Smooth muscle cell (in vitro differentiated cells): ENCODE results near the gene PCDHB14. TPM values are rescaled to one million over a fixed set of nuclear protein-coding genes. Genes with fewer than 3 reads are reported as not detected.
"Not testable (repeated sequence)": the region's sequence is repeated elsewhere in the genome, so short reads cannot be mapped to it uniquely, and the experiment has no call there.

Experiments used
- DNase-seq: peaks from one replicate; lab custom pipeline; 2025; ENCODE audit not compliant: unreplicated experiment; lab: John Stamatoyannopoulos, UW
- H2AFZ ChIP-seq: fragments of 200-600 bp; sonication (generic); 2 replicates; pipeline ENCODE4 v1.6.0; 2016; ENCODE audit warnings: antibody characterized with exemption, low read depth, mild to moderate bottlenecking
- H3F3A ChIP-seq: fragments of 200-600 bp; sonication (generic); 2 replicates; pipeline ENCODE4 v1.6.0; 2017; ENCODE audit warnings: antibody characterized with exemption, low read depth
- H3K27ac ChIP-seq: fragments of 200-600 bp; sonication (generic); 2 replicates; pipeline ENCODE4 v1.5.1; 2016; ENCODE audit warnings: low read depth, mild to moderate bottlenecking
- H3K27me3 ChIP-seq: fragments of 200-600 bp; sonication (generic); 2 replicates; pipeline ENCODE4 v1.6.1; 2016; ENCODE audit warnings: low read depth, mild to moderate bottlenecking
- H3K36me3 ChIP-seq: fragments of 200-600 bp; sonication (generic); 2 replicates; pipeline ENCODE4 v1.5.1; 2016; ENCODE audit warnings: low read depth
- H3K4me1 ChIP-seq: fragments of 200-600 bp; sonication (generic); 2 replicates; pipeline ENCODE4 v1.5.1; 2016; ENCODE audit warnings: low read depth
- H3K4me2 ChIP-seq: fragments of 200-600 bp; sonication (generic); 2 replicates; pipeline ENCODE4 v1.6.0; 2016; ENCODE audit warnings: mild to moderate bottlenecking
- H3K4me3 ChIP-seq: fragments of 200-600 bp; sonication (generic); 2 replicates; pipeline ENCODE4 v1.5.1; 2016; ENCODE audit warnings: mild to moderate bottlenecking
- H3K79me2 ChIP-seq: fragments of 200-600 bp; sonication (generic); 2 replicates; pipeline ENCODE4 v1.6.0; 2016; ENCODE audit warnings: low read depth, mild to moderate bottlenecking
- H3K9ac ChIP-seq: fragments of 200-600 bp; sonication (generic); 2 replicates; pipeline ENCODE4 v1.6.0; 2016; ENCODE audit warnings: low read depth
- H3K9me3 ChIP-seq: fragments of 200-600 bp; sonication (generic); replicated peaks from 2 replicates; pipeline ENCODE4 v1.5.1; 2016; ENCODE audit warnings: low read depth
- H4K20me1 ChIP-seq: fragments of 200-600 bp; sonication (generic); 2 replicates; pipeline ENCODE4 v1.6.0; 2016; ENCODE audit warnings: low read depth
- WGBS: methylation state at CpG from one replicate; pipeline ENCODE4 v1.1.7; 2016; ENCODE audit warnings: low lambda C conversion rate; 5-methylcytosine and 5-hydroxymethylcytosine counted together
- polyA plus RNA-seq: library from polyadenylated mRNA; unstranded; fragments of >200 nt; fragmentation: Nextera tagmentation; extraction: Ambion mirVana; gene quantifications from 2 replicates; pipeline ENCODE4 v1.2.1, GENCODE V29; 2016
- total RNA-seq: library from RNA; depleted of rRNA; stranded (reverse); fragments of >200 nt; gene quantifications from 2 replicates; pipeline ENCODE4 v1.2.3, GENCODE V29; 2014
- TF ChIP-seq, protein P1 (sequence below): fragments of 200-600 bp; sonication (generic); IDR thresholded peaks from 2 replicates; pipeline ENCODE4 v1.5.1; 2017; ENCODE audit warnings: borderline replicate concordance, mild to moderate bottlenecking, antibody characterized with exemption; ENCODE audit not compliant: insufficient read depth, poor library complexity, severe bottlenecking

Gene PCDHB14
- total and polyA plus RNA-seq, 2 experiments from 2014 or later: 2.6 to 7.8 TPM

DNA sequence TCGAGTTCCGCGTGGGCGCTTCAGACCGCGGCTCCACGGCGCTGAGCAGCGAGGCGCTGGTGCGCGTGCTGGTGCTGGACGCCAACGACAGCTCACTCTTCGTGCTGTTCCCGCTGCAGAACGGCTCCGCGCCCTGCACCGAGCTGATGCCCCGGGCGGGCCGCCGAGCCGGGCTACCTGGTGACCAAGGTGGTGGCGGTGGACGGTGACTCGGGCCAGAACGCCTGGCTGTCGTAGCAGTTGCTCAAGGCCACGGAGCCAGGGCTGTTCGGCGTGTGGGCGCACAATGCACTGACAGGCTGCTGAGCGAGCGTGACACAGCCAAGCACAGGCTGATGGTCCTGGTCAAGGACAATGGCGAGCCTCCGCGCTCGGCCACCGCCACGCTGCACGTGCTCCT, 18.4 kb downstream of the PCDHB14 start:
- Histone ChIP-seq H4K20me1 (no peaks in the 10 kb centered on the region), H3K27ac (no peak overlapping the region), H3K36me3 (no peaks in the 10 kb centered on the region), H3K9me3 (peaks cover 42% of the 10 kb centered on the region), H2AFZ (no peak overlapping the region), H3K4me3 (no peak overlapping the region), H3K27me3 (no peaks in the 10 kb centered on the region), H3K4me1 (no peaks in the 10 kb centered on the region), H3K9ac (no peak overlapping the region), H3K4me2 (no peak overlapping the region), H3K79me2 (no peaks in the 10 kb centered on the region), H3F3A (no peaks in the 10 kb centered on the region)
- DNase-seq: no peak
- 97% methylated on average over 40 of the region's 43 CpGs for WGBS
- TF ChIP-seq, protein P1, sequence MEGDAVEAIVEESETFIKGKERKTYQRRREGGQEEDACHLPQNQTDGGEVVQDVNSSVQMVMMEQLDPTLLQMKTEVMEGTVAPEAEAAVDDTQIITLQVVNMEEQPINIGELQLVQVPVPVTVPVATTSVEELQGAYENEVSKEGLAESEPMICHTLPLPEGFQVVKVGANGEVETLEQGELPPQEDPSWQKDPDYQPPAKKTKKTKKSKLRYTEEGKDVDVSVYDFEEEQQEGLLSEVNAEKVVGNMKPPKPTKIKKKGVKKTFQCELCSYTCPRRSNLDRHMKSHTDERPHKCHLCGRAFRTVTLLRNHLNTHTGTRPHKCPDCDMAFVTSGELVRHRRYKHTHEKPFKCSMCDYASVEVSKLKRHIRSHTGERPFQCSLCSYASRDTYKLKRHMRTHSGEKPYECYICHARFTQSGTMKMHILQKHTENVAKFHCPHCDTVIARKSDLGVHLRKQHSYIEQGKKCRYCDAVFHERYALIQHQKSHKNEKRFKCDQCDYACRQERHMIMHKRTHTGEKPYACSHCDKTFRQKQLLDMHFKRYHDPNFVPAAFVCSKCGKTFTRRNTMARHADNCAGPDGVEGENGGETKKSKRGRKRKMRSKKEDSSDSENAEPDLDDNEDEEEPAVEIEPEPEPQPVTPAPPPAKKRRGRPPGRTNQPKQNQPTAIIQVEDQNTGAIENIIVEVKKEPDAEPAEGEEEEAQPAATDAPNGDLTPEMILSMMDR: no peak

DNA sequence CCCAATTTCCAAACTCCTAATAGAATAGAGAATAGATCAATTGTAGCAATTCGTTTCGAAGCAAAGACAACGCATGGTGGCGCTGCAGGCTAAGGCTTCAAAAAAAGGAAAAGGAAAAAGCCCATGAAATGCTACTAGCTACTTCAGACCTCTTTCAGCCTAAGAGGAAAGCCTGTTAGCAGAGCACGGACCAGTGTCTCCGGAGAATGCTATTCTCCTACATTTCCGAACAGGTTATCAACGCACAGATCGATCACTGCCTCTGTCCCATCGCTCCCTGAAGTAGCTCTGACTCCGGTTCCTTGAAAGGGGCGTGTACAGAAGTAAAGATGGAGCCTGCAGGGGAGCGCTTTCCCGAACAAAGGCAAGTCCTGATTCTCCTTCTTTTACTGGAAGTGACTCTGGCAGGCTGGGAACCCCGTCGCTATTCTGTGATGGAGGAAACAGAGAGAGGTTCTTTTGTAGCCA, 22.1 kb downstream of the PCDHB14 start, which contains the start of gene PCDHB15:
Gene PCDHB15 (plus strand): TSS at position 146 of the 468 bp plus-strand sequence. CDS start 184 bp downstream, at position 330.
- Histone ChIP-seq H3K9ac (no peak within 1 kb of the TSS), H3K9me3 (peaks cover 58% of the 10 kb centered on the region), H4K20me1 (no peaks in the 10 kb centered on the region), H3K4me3 (peak within 1 kb of the TSS; percentile 39), H3K4me2 (peak within 1 kb of the TSS; percentile 71), H3K79me2 (no peaks in the 10 kb centered on the region), H3F3A (no peaks in the 10 kb centered on the region), H3K4me1 (no peaks in the 10 kb centered on the region), H3K27me3 (no peaks in the 10 kb centered on the region), H2AFZ (no peak within 1 kb of the TSS), H3K27ac (no peak within 1 kb of the TSS), H3K36me3 (peaks cover 11% of the 10 kb centered on the region)
- 35% methylated on average over 16 of the region's 16 CpGs for WGBS
- TF ChIP-seq, protein P1: peak; percentile 28
- DNase-seq: no peak

DNA sequence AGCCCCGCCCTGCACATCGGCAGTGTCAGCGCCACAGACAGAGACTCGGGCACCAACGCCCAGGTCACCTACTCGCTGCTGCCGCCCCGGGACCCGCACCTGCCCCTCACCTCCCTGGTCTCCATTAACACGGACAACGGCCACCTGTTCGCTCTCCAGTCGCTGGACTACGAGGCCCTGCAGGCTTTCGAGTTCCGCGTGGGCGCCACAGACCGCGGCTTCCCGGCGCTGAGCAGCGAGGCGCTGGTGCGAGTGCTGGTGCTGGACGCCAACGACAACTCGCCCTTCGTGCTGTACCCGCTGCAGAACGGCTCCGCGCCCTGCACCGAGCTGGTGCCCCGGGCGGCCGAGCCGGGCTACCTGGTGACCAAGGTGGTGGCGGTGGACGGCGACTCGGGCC, 23.8 kb downstream of the PCDHB14 start:
- H4K20me1 ChIP-seq, H3K27ac ChIP-seq, H3F3A ChIP-seq, H3K27me3 ChIP-seq, H3K4me3 ChIP-seq, H3K79me2 ChIP-seq, H3K4me1 ChIP-seq, H3K4me2 ChIP-seq, DNase-seq, H2AFZ ChIP-seq, H3K9ac ChIP-seq: not testable (repeated sequence)
- Histone ChIP-seq H3K36me3 (peaks cover 15% of the 10 kb centered on the region), H3K9me3 (peaks cover 62% of the 10 kb centered on the region)
- WGBS: 93% methylated on average over 34 of the region's 42 CpGs

DNA sequence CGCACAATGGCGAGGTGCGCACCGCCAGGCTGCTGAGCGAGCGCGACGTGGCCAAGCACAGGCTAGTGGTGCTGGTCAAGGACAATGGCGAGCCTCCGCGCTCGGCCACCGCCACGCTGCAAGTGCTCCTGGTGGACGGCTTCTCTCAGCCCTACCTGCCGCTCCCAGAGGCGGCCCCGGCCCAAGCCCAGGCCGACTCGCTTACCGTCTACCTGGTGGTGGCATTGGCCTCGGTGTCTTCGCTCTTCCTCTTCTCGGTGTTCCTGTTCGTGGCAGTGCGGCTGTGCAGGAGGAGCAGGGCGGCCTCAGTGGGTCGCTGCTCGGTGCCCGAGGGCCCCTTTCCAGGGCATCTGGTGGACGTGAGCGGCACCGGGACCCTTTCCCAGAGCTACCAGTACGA, 24.3 kb downstream of the PCDHB14 start:
- 96% methylated on average over 30 of the region's 34 CpGs for WGBS

DNA sequence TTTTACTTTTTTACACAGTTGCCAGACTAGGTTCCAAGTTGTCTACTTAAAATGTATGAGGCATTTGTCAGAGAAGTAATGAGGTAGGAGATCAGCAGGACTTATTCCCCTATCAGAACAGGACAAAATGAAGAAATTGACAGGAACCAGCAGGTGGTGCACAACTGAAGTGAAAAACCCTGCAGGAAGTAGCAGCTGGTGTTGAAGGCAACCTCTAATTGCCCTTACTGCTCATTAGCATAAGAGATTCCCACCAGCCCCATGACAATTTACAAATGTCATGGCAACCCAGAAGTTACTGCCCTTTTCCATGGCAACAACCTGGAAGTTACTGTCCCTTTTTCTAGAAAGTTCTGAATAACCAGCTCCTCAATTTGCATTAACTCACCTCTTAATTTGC, 27.4 kb downstream of the PCDHB14 start:
- Histone ChIP-seq H3K9ac (no peak overlapping the region), H3K36me3 (peaks cover 22% of the 10 kb centered on the region), H3K4me2 (no peak overlapping the region), H3K4me1 (no peaks in the 10 kb centered on the region), H4K20me1 (no peaks in the 10 kb centered on the region), H3K27ac (no peak overlapping the region), H3K9me3 (peaks cover 67% of the 10 kb centered on the region), H2AFZ (no peak overlapping the region), H3K79me2 (no peaks in the 10 kb centered on the region), H3K4me3 (no peak overlapping the region), H3K27me3 (no peaks in the 10 kb centered on the region), H3F3A (no peaks in the 10 kb centered on the region)
- no peak for DNase-seq
- TF ChIP-seq, protein P1: no peak

More for the DNA sequence above, 24.3 kb downstream of the PCDHB14 start:
- not testable (repeated sequence) for H3K27ac ChIP-seq, H3F3A ChIP-seq, H2AFZ ChIP-seq, H3K79me2 ChIP-seq, DNase-seq, H4K20me1 ChIP-seq, H3K9ac ChIP-seq, H3K4me2 ChIP-seq, H3K4me3 ChIP-seq, H3K4me1 ChIP-seq, H3K27me3 ChIP-seq
- peaks cover 61% of the 10 kb centered on the region for H3K9me3 ChIP-seq
- peaks cover 15% of the 10 kb centered on the region for H3K36me3 ChIP-seq
